MCF 10A (cell line): ENCODE data around the gene MLXIP. TPM values are rescaled to one million over a fixed set of nuclear protein-coding genes. Genes with fewer than 3 reads are reported as not detected.
"Not testable (repeated sequence)": the region's sequence is repeated elsewhere in the genome, so short reads cannot be mapped to it uniquely, and the experiment has no call there.

ENCODE experiments used
- BruUV-seq: library from RNA; stranded (reverse); fragments of 400-500 nt; replicated peaks from 2 replicates; lab custom pipeline; 2021; lab: Mats Ljungman, UMichigan
- CTCF ChIA-PET: fragments of 300-600 bp; sonication (Branson Sonifier 250); formaldehyde crosslinking; extraction: SDS; loops from one replicate; lab custom pipeline; 2021; ENCODE audit warnings: antibody characterized with exemption, inconsistent platforms; lab: Yijun Ruan, JAX
- POLR2A ChIA-PET: fragments of 300-600, 350-650 bp; sonication (Branson Sonifier 250); formaldehyde crosslinking; extraction: SDS; loops from one replicate; lab custom pipeline; 2020; ENCODE audit warnings: antibody characterized with exemption, inconsistent platforms; lab: Yijun Ruan, JAX
- DNase-seq: peaks from one replicate; pipeline ENCODE4 v3.0.0-alpha.2; 2018; ENCODE audit not compliant: unreplicated experiment
- H3K27ac Mint-ChIP-seq: one replicate; pipeline ENCODE4 v1.8.0; 2022; ENCODE audit warnings: mild to moderate bottlenecking, low read depth, mixed read lengths; ENCODE audit not compliant: unreplicated experiment
- H3K27me3 Mint-ChIP-seq: one replicate; pipeline ENCODE4 v1.8.0; 2022; ENCODE audit warnings: mixed read lengths; ENCODE audit not compliant: insufficient read depth, unreplicated experiment
- H3K36me3 Mint-ChIP-seq: one replicate; pipeline ENCODE4 v1.8.0; 2022; ENCODE audit warnings: mild to moderate bottlenecking, moderate library complexity, mixed read lengths; ENCODE audit not compliant: insufficient read depth, unreplicated experiment
- H3K4me1 Mint-ChIP-seq: one replicate; pipeline ENCODE4 v1.8.0; 2022; ENCODE audit warnings: mixed read lengths; ENCODE audit not compliant: insufficient read depth, unreplicated experiment
- H3K4me3 Mint-ChIP-seq: one replicate; pipeline ENCODE4 v1.8.0; 2022; ENCODE audit warnings: mild to moderate bottlenecking, moderate library complexity, mixed read lengths; ENCODE audit not compliant: unreplicated experiment
- H3K9me3 Mint-ChIP-seq: one replicate; pipeline ENCODE4 v1.8.0; 2022; ENCODE audit warnings: mixed read lengths; ENCODE audit not compliant: unreplicated experiment
- CTCF ChIP-seq: fragments of 200-600 bp; IDR thresholded peaks from one replicate; pipeline ENCODE4 v1.8.0; 2022; ENCODE audit warnings: antibody characterized with exemption, mild to moderate bottlenecking; ENCODE audit not compliant: unreplicated experiment
- intact Hi-C: fragments of 100-400 bp; cut with micrococcal nuclease; formaldehyde crosslinking; loops from 2 replicates; pipeline ENCODE4 v1.14.1; 2022
- total RNA-seq: library from RNA; stranded (reverse); gene quantifications from 2 replicates; pipeline ENCODE4 v1.2.3, GENCODE V29; 2022

MLXIP gene
- total RNA-seq, 1 experiment from 2014 or later = 35.6 TPM

GRCh38 chr12:122054842-122055520 is 23.6 kb upstream of the MLXIP start:
- BruUV-seq = no TSS peak
- Mint-ChIP-seq H3K4me1 (no peaks in the 10 kb centered on the region), H3K27me3 (no peaks in the 10 kb centered on the region), H3K4me3 (no peak overlapping the region), H3K9me3 (no peaks in the 10 kb centered on the region), H3K36me3 (peaks cover 51% of the 10 kb centered on the region), H3K27ac (no peak overlapping the region)
- intact Hi-C loops = loop anchor here (1.0 to 2.0 kb wide), 3 partner anchors 68 to 136 kb away; no protein-coding TSS in a partner anchor
- CTCF ChIA-PET = interaction anchor here (0.6 to 3.6 kb wide), 25 partner anchors 8 to 157 kb away, joined by 3 to 68 read pairs (median 5); no protein-coding TSS in a partner anchor
- no peak for DNase-seq
- POLR2A ChIA-PET = interaction anchor here (0.7 to 1.5 kb wide), 4 partner anchors 23 to 112 kb away, joined by 3 to 5 read pairs (median 4); partner anchors contain the start of gene MLXIP
- TF ChIP-seq CTCF = no peak

- H3K4me1 Mint-ChIP-seq, DNase-seq, intact Hi-C loops, H3K27me3 Mint-ChIP-seq, H3K9me3 Mint-ChIP-seq, H3K4me3 Mint-ChIP-seq, POLR2A ChIA-PET, H3K27ac Mint-ChIP-seq, BruUV-seq: not testable (repeated sequence)
- CTCF ChIA-PET = interaction anchor here (0.6 to 3.6 kb wide), 5 partner anchors 66 to 134 kb away, joined by 3 to 68 read pairs (median 5); no protein-coding TSS in a partner anchor
- peaks cover 57% of the 10 kb centered on the region for H3K36me3 Mint-ChIP-seq
Measured at GRCh38 chr12:122056406-122056805, 22.1 kb upstream of the MLXIP start.

GRCh38 chr12:122057007-122057735 is 21.4 kb upstream of the MLXIP start:
- no peaks in the 10 kb centered on the region for H3K27me3 Mint-ChIP-seq
- intact Hi-C loops = no loop called here
- H3K9me3 Mint-ChIP-seq = no peaks in the 10 kb centered on the region
- no peak for TF ChIP-seq CTCF
- ChIA-PET POLR2A (no interaction called here), CTCF (interaction anchor here (0.9 to 2.6 kb wide), 3 partner anchors 41 to 133 kb away, joined by 3 to 12 read pairs (median 5); no protein-coding TSS in a partner anchor)
- BruUV-seq = no TSS peak
- H3K4me3 Mint-ChIP-seq = no peak overlapping the region
- peaks cover 56% of the 10 kb centered on the region for H3K36me3 Mint-ChIP-seq
- no peak overlapping the region for H3K27ac Mint-ChIP-seq
- no peaks in the 10 kb centered on the region for H3K4me1 Mint-ChIP-seq
- no peak for DNase-seq

- no TSS peak for BruUV-seq
- H3K4me3 Mint-ChIP-seq = no peak overlapping the region
- peaks cover 2% of the 10 kb centered on the region for H3K4me1 Mint-ChIP-seq
- POLR2A ChIA-PET = no interaction called here
- no peak overlapping the region for H3K27ac Mint-ChIP-seq
- no peak for DNase-seq
- intact Hi-C loops = no loop called here
- no peak for TF ChIP-seq CTCF
- CTCF ChIA-PET = interaction anchor here (0.6 to 2.6 kb wide), 3 partner anchors 40 to 141 kb away, joined by 3 to 12 read pairs (median 4); no protein-coding TSS in a partner anchor
- no peaks in the 10 kb centered on the region for H3K27me3 Mint-ChIP-seq
- peaks cover 56% of the 10 kb centered on the region for H3K36me3 Mint-ChIP-seq
- H3K9me3 Mint-ChIP-seq = no peaks in the 10 kb centered on the region
Measured at GRCh38 chr12:122057769-122058168, 20.8 kb upstream of the MLXIP start.
